GM18526 (cell line): Measurements from ENCODE around the gene PREP.

Experiments
- POLR2A ChIP-seq: IDR thresholded peaks from 3 replicates; pipeline ENCODE4 v1.6.1; 2011; ENCODE audit not compliant: insufficient read length; ENCODE audit errors: extremely low read depth

The PREP gene

GRCh38 chr6:105310371-105310770, 92.5 kb downstream of the PREP start:
- no peak for TF ChIP-seq POLR2A

- no peak for TF ChIP-seq POLR2A
Observed at GRCh38 chr6:105308840-105309239, 94.0 kb downstream of the PREP start.

GRCh38 chr6:105305521-105305920, 97.4 kb downstream of the PREP start:
- TF ChIP-seq POLR2A: no peak

GRCh38 chr6:105304825-105305224, 98.1 kb downstream of the PREP start:
- TF ChIP-seq POLR2A: no peak

- no peak for TF ChIP-seq POLR2A
Observed at GRCh38 chr6:105304366-105304765, 98.5 kb downstream of the PREP start.

- no peak for TF ChIP-seq POLR2A
Observed at GRCh38 chr6:105302617-105303128, 100.2 kb downstream of the PREP start.

GRCh38 chr6:105301756-105302616, 100.9 kb downstream of the PREP start:
- TF ChIP-seq POLR2A: no peak

GRCh38 chr6:105301072-105301503, 101.8 kb downstream of the PREP start:
- TF ChIP-seq POLR2A: no peak

GRCh38 chr6:105300090-105300489, 102.8 kb downstream of the PREP start:
- no peak for TF ChIP-seq POLR2A

- no peak for TF ChIP-seq POLR2A
Observed at GRCh38 chr6:105294129-105294528, 108.8 kb downstream of the PREP start.

GRCh38 chr6:105292689-105293339, 110.1 kb downstream of the PREP start:
- no peak for TF ChIP-seq POLR2A

- TF ChIP-seq POLR2A: no peak
Observed at GRCh38 chr6:105291525-105291924, 111.4 kb downstream of the PREP start.

GRCh38 chr6:105282631-105283585, 120.0 kb downstream of the PREP start:
- no peak for TF ChIP-seq POLR2A

GRCh38 chr6:105280033-105280432, 122.8 kb downstream of the PREP start:
- TF ChIP-seq POLR2A: no peak

GRCh38 chr6:105279463-105279862, 123.4 kb downstream of the PREP start:
- no peak for TF ChIP-seq POLR2A
